Measurements from ENCODE around the gene CDC42.

The CDC42 gene

DNA sequence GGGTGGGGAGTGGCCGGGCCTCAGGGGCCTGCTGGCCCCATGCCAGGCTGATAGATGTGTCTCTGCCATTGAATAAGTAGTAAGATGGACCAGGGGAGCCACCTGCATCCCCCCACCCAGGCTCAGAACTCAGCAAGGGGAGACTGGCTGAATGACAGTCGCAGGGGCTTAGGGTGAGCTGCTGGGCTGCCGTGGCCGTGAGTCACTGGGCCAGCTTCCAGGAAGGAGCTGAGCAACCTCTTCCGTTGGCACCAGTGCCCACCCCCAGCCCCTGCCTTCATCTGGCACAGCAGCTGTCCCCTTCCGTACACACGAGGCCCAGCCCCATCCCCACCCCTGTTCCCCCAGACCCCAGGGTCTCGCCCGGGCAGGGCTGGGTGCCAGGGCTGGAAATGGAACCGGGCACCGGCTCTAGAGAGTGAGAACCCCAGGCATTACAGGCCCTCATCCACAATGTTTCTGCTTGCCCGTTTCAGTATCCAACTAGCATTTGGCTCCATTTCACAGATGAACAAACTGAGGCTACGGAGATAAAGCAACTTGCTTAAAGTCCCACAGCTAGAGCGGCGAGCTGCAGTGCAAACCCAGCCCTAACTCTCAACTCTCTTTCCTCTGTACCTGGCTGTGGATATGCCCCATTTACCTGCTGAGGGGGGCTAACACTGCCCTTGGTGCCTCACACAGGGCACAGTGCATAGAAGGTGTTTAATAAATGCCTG lies 80.2 kb downstream of the CDC42 start:
- no peak for DNase-seq

- no peak for DNase-seq
These were observed 80.9 kb downstream of the CDC42 start for GRCh38 chr1:22133247-22133930.

DNA sequence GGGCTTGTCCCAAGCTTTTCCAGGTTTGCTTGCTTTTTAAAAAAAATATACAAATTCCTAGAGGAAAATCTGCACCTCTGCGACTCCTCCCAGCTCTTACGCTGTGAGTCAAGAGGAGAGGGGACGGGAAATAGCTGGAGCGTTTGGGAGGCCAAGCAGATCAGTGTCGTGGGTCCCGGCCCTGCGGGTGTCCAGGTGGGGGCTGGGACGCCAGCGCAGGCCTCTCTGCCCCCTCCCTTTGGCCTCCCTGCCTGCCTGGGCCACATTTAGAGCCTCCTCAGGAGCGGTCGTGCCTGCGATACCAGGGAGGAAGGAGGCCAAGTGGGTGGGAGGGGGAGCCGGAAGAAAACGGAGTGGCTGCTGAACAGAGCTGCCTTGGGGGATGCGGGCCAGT lies 81.4 kb downstream of the CDC42 start:
- DNase-seq, result no peak

DNA sequence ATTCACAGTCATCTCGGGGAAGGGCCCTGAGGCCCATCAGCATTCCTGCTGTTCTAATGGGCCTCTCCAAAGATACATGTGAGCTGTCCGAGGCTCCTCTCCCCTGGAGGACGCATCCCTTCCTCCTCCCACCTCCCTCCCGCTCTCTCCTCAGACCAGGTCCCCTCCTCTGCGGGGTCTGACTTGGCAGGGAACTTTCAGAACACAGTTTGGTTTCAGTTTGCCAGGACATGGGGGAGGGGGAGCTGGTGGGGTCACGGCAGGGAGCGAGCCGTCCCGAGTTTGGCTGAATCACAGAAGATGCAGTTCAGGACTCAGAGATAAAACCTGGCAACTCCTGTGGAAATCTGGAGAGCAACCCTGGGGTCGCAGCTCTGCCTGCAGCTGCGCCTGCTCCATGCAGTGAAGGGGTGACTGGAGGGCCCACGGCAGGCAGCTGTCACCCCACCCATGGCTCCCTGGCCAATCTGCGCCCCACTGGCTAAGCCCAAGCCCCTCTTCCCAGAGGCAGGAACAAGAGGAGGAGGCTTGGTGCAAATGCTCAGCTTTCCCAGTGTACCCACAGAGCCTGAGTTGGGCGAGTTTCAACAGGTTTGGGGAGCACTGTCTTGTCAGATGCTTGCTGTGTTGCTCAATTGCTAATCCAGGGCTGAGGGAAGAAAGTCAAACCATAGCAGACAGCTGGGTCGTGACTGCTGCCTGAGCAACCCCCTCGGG lies 84.7 kb downstream of the CDC42 start:
- DNase-seq, result no peak

DNA sequence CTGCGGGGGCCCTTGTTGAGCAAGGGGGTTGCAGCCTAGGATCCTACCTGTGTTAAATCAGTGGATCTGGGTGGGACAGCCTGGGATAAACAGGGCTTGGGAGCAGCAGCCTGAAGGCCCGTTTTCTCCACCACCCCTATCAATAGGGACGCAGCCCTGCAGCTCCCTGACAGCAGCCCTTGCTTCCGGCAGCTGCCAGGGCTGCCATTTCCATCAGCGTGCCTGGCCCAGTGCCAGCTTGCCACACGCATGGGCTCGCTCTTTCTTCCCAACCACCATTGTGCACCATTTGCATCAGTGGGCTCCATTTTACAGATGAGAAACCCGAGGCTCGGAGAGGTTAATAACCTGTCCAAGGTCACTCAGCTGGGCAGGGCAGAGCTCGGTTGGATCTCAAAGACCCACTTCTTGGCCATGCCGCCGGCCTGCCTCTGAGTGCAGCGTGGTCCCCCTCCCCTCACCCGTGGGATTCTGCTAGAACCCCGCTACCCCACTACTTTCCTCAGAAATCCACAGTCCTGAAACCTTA lies 86.6 kb downstream of the CDC42 start:
- DNase-seq, result no peak

DNA sequence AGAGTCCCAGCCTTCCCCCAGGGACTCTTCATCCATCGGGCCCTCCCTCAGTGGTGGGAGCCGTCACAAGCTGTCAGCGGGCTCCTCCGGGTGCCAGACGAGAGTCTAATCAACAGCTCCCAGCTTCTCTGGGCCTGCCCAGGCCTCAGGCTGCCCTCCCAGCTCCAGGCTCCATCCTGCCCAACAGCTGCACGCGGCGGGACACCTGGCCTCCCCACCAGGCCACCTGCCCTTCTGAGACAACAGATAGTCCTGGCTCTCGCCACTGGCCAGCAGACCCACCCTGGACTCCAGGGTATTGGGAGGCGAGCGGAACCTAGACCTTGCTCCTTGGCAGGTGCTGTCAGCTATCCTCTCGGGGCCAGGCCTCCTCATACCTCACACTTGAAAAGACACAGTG lies 87.3 kb downstream of the CDC42 start:
- no peak for DNase-seq
